SJCRH30 (cell line): ENCODE measurements around the gene SPTBN5. TPM values are rescaled to one million over a fixed set of nuclear protein-coding genes. Genes with fewer than 3 reads are reported as not detected.

Source experiments
- DNase-seq, 2 experiments: peaks; one replicate each; pipeline ENCODE4 v3.0.0-alpha.2; 2015 to 2020
- H3K27ac ChIP-seq: fragments of 250-450 bp; sonication (Bioruptor Pico); 2 replicates; pipeline ENCODE4 v1.5.1; 2020; ENCODE audit warnings: mild to moderate bottlenecking, moderate library complexity
- H3K27me3 ChIP-seq: fragments of 250-450 bp; sonication (Bioruptor Pico); 2 replicates; pipeline ENCODE4 v1.5.1; 2020; ENCODE audit warnings: mild to moderate bottlenecking, moderate library complexity
- H3K36me3 ChIP-seq: fragments of 250-450 bp; sonication (Bioruptor Pico); 2 replicates; pipeline ENCODE4 v1.5.1; 2020; ENCODE audit warnings: mild to moderate bottlenecking, moderate library complexity
- H3K4me1 ChIP-seq: fragments of 250-450 bp; sonication (Bioruptor Pico); 2 replicates; pipeline ENCODE4 v1.5.1; 2020; ENCODE audit warnings: mild to moderate bottlenecking, moderate library complexity
- H3K4me3 ChIP-seq: fragments of 250-450 bp; sonication (Bioruptor Pico); 2 replicates; pipeline ENCODE4 v1.5.1; 2020; ENCODE audit warnings: mild to moderate bottlenecking, moderate library complexity
- H3K9me3 ChIP-seq: fragments of 250-450 bp; sonication (Bioruptor Pico); replicated peaks from 2 replicates; pipeline ENCODE4 v1.5.1; 2020; ENCODE audit warnings: mild to moderate bottlenecking, moderate library complexity
- total RNA-seq: library from RNA; depleted of rRNA; stranded (reverse); fragments of >200 nt; shearing (Covaris generic); gene quantifications from 2 replicates; pipeline ENCODE4 v1.2.3, GENCODE V29; 2014

Gene SPTBN5
- total RNA-seq, 1 experiment from 2014 or later, result 0.55 TPM

GRCh38 chr15:41887893-41888292, 6.0 kb downstream of the SPTBN5 start:
- no peak overlapping the region for H3K27ac ChIP-seq
- H3K4me3 ChIP-seq, result no peak overlapping the region
- H3K9me3 ChIP-seq, result no peaks in the 10 kb centered on the region
- H3K36me3 ChIP-seq, result no peaks in the 10 kb centered on the region
- no peaks in the 10 kb centered on the region for H3K27me3 ChIP-seq
- peaks cover 27% of the 10 kb centered on the region for H3K4me1 ChIP-seq
- DNase-seq, result no peak

DNA sequence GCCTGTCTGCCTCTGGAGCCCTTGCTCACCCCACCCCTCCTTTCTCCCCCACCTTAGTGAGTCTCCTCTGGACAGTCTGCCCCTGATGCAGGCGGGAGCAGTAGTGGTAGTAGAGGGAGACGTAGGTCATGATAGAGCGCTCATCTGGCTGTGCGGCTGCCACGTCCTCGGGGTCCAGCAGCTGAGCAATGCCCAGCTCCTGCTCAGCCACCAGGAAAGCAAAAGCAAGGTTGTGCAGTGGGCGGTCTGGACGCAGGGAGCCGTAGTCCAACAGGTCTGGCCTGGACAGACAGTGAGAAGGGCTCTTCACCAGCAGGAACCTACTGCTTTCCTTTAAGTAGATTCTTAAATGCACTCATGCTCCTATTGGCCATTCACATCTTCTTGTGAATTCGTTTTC, 6.7 kb downstream of the SPTBN5 start:
- no peaks in the 10 kb centered on the region for H3K36me3 ChIP-seq
- DNase-seq, result no peak
- no peak overlapping the region for H3K27ac ChIP-seq
- peaks cover 20% of the 10 kb centered on the region for H3K4me1 ChIP-seq
- no peaks in the 10 kb centered on the region for H3K27me3 ChIP-seq
- H3K9me3 ChIP-seq, result no peaks in the 10 kb centered on the region
- no peak overlapping the region for H3K4me3 ChIP-seq

DNA sequence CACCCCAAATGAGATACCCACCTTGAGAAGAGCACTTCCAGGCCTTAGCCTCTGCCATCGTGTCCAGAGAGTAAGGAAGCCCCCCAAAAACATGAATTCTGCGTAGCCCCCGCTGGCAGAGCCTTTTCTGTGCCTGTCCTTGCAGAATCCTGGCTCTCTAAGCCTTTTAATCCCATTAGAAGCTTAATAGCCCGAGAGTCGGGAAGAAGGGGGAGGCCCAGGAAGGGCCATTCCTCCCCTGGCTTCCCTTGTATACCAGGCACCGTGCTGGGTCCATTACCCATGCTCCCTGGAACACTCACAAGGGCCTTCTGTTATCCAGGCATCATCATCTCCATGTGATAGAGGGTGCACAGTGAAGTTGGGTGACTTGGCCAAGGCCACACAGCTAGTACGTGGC, 7.1 kb downstream of the SPTBN5 start:
- Histone ChIP-seq H3K4me3 (no peak overlapping the region), H3K9me3 (no peaks in the 10 kb centered on the region), H3K27me3 (no peaks in the 10 kb centered on the region), H3K4me1 (peaks cover 15% of the 10 kb centered on the region), H3K27ac (no peak overlapping the region), H3K36me3 (no peaks in the 10 kb centered on the region)
- DNase-seq, result no peak

DNA sequence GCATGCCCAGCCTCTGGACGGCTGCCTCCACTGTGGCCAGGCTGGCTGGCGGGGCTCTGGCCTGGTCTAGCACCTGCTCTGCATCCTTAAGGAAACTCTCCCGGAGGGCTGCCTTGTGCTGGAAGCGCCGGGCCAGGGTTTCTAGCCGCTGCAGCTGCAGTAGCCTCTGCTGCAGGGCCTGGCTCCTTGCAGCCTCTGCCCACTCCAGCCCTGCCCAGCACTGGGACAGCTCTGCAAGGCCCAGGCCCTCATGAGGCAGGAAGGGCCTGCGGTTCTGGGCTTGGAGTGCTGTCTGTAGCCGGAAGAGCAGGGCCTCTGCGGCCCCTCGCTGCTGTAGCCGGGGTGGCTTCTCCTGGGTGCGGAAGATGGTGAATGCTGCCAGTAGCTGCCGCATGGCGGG, 8.0 kb downstream of the SPTBN5 start:
- H3K4me1 ChIP-seq, result peaks cover 6% of the 10 kb centered on the region
- no peaks in the 10 kb centered on the region for H3K36me3 ChIP-seq
- DNase-seq, result no peak
- H3K27me3 ChIP-seq, result no peaks in the 10 kb centered on the region
- H3K4me3 ChIP-seq, result no peak overlapping the region
- no peak overlapping the region for H3K27ac ChIP-seq
- H3K9me3 ChIP-seq, result no peaks in the 10 kb centered on the region

DNA sequence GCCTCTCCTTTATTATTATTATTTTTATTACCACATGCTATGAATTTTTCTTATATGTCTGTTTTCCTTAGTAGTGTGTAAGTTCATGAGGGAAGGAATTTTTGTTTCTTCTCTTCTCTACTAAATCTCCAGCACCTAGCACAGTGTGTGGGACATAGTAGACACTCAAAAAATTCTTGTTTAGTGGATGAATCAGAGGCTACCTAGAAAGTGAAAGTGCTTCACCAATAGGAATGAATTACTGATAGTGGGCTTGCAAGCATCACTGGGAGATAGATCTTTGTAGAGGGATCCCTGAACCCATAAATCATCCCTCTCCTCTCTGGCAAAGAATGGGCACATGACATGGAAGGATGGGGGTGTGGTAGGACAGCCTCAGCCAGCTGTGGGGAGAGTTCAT, 8.5 kb downstream of the SPTBN5 start:
- H3K27me3 ChIP-seq, result no peaks in the 10 kb centered on the region
- no peak overlapping the region for H3K27ac ChIP-seq
- H3K4me1 ChIP-seq, result peaks cover 1% of the 10 kb centered on the region; the same call in 1 of the 2 replicates
- H3K9me3 ChIP-seq, result no peaks in the 10 kb centered on the region
- H3K4me3 ChIP-seq, result no peak overlapping the region
- H3K36me3 ChIP-seq, result no peaks in the 10 kb centered on the region
- DNase-seq, result no peak

GRCh38 chr15:41884458-41884857, 9.4 kb downstream of the SPTBN5 start:
- Histone ChIP-seq H3K9me3 (no peaks in the 10 kb centered on the region), H3K36me3 (no peaks in the 10 kb centered on the region), H3K4me3 (no peak overlapping the region), H3K27ac (no peak overlapping the region), H3K4me1 (no peaks in the 10 kb centered on the region), H3K27me3 (no peaks in the 10 kb centered on the region)
- DNase-seq, result no peak

DNA sequence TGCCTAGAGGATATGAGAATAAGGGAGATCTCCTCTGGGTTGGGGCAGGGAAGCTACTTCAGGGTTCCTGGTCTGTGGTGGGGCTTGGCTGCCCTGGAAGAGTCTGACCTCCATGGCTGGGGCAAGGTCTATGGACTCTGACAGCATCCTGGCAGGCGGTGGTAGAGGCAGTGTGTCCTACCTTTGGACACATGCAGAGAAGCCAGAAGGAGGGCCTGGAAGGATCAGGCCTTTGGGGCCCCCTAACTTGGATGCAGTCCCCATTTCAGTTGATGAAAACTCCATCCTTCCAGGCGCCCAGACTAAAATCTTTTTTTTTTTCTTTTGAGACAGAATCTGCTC, 10.4 kb downstream of the SPTBN5 start:
- no peaks in the 10 kb centered on the region for H3K9me3 ChIP-seq
- H3K27ac ChIP-seq, result no peak overlapping the region
- peaks cover 1% of the 10 kb centered on the region; the same call in 1 of the 2 replicates for H3K4me1 ChIP-seq
- H3K27me3 ChIP-seq, result no peaks in the 10 kb centered on the region
- no peak overlapping the region for H3K4me3 ChIP-seq
- H3K36me3 ChIP-seq, result no peaks in the 10 kb centered on the region
- DNase-seq, result no peak

DNA sequence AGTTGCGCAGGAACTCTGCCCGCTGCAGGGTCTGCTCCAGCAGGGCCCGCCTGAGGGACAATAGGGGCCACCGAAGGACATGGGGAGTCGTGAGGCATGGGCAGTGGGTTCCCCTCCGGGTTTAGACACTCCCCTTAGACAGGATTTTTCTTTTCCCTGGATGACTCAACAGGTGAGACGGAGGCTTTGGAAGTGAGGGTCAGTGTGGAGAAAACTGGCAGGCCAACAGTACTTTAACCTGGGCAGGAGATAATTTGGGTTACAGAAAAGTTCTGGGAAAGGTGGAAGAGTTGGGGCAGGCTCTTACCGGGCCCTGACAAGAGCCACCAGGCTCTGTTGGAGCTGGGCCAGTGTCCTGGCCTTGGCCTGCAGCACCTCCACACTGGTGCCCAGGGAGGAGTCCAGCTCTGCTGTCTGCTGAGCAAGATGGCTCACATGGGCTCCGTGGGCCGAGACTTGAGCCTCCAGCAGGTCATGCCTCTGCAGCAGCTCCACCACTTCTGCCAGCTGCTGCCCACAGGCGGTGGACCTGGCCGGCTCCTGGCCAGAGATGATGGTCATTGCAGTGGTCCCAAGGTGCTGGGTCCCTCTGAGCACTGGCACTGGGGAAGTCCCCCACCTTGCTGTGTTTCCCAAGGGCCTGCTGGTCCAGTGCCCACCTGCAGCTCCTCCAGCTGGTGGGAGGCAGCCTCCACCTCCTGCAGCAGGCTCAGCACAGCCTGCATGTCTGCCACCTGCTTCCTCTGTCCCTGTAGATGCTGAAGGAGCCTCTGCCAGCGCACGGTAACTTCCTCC, 11.0 kb downstream of the SPTBN5 start:
- H3K9me3 ChIP-seq, result no peaks in the 10 kb centered on the region
- no peak for DNase-seq
- no peaks in the 10 kb centered on the region for H3K27me3 ChIP-seq
- no peak overlapping the region for H3K27ac ChIP-seq
- peaks cover 6% of the 10 kb centered on the region; the same call in 1 of the 2 replicates for H3K4me1 ChIP-seq
- no peaks in the 10 kb centered on the region for H3K36me3 ChIP-seq
- no peak overlapping the region for H3K4me3 ChIP-seq

DNA sequence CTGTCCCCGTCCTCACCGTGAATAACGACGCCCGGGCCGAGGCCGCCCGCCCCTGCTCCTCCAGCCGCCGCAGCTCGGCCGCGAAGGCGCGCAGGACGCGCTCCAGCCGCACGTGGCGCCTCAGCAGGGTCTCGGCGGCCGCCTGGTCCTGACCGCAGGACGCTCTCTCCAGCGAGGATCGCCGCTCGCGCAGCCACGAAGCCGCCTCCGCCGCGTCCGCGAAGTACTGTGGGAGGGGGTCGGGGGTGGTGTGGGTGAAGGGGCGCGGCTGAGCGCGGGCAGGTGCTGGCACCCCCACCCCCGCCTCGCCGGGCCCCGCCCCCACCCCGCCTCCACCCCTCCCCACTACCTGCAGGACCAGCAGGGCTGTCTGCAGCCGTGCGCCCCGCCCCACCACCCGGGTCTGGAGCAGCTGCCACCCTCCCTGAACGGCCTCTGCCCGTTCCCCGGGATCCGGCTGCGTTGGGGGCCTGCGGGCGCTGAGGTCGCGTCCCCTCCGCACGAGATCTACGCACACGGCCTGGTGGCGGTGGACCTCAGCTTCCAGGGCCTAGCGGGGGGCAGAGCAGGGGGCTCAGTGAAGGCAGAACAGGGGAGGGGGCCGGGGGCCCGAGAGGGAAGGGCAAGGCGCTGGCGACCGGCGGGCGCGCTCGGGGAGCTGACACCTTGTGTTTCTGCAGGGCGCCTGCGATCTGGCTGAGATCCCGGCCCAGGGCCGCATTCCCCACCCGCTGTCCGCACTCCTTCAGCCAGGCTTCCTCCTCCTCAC, 11.7 kb downstream of the SPTBN5 start:
- Histone ChIP-seq H3K4me1 (peaks cover 6% of the 10 kb centered on the region; the same call in 1 of the 2 replicates), H3K27me3 (no peaks in the 10 kb centered on the region; the same call in 1 of the 2 replicates), H3K9me3 (no peaks in the 10 kb centered on the region), H3K36me3 (no peaks in the 10 kb centered on the region), H3K27ac (no peak overlapping the region), H3K4me3 (no peak overlapping the region)
- no peak for DNase-seq

- Histone ChIP-seq H3K36me3 (no peaks in the 10 kb centered on the region), H3K4me3 (no peak overlapping the region), H3K27ac (no peak overlapping the region), H3K27me3 (no peaks in the 10 kb centered on the region; the same call in 1 of the 2 replicates), H3K9me3 (no peaks in the 10 kb centered on the region), H3K4me1 (peaks cover 6% of the 10 kb centered on the region; the same call in 1 of the 2 replicates)
- DNase-seq, result no peak
These were observed 12.3 kb downstream of the SPTBN5 start for GRCh38 chr15:41881550-41881919.

GRCh38 chr15:41881086-41881485, 12.8 kb downstream of the SPTBN5 start:
- DNase-seq, result no peak
- no peaks in the 10 kb centered on the region for H3K36me3 ChIP-seq
- H3K4me3 ChIP-seq, result no peak overlapping the region
- H3K27ac ChIP-seq, result no peak overlapping the region
- H3K27me3 ChIP-seq, result no peaks in the 10 kb centered on the region; the same call in 1 of the 2 replicates
- peaks cover 6% of the 10 kb centered on the region; the same call in 1 of the 2 replicates for H3K4me1 ChIP-seq
- no peaks in the 10 kb centered on the region for H3K9me3 ChIP-seq

GRCh38 chr15:41880156-41880877, 13.5 kb downstream of the SPTBN5 start:
- Histone ChIP-seq H3K4me3 (no peak overlapping the region), H3K36me3 (no peaks in the 10 kb centered on the region), H3K27ac (no peak overlapping the region), H3K9me3 (no peaks in the 10 kb centered on the region), H3K4me1 (peaks cover 6% of the 10 kb centered on the region; the same call in 1 of the 2 replicates), H3K27me3 (no peaks in the 10 kb centered on the region; the same call in 1 of the 2 replicates)
- no peak for DNase-seq

GRCh38 chr15:41879321-41879845, 14.5 kb downstream of the SPTBN5 start:
- no peaks in the 10 kb centered on the region for H3K36me3 ChIP-seq
- peaks cover 6% of the 10 kb centered on the region; the same call in 1 of the 2 replicates for H3K4me1 ChIP-seq
- no peaks in the 10 kb centered on the region; the same call in 1 of the 2 replicates for H3K27me3 ChIP-seq
- no peak overlapping the region for H3K4me3 ChIP-seq
- no peaks in the 10 kb centered on the region for H3K9me3 ChIP-seq
- no peak overlapping the region for H3K27ac ChIP-seq
- no peak for DNase-seq

DNA sequence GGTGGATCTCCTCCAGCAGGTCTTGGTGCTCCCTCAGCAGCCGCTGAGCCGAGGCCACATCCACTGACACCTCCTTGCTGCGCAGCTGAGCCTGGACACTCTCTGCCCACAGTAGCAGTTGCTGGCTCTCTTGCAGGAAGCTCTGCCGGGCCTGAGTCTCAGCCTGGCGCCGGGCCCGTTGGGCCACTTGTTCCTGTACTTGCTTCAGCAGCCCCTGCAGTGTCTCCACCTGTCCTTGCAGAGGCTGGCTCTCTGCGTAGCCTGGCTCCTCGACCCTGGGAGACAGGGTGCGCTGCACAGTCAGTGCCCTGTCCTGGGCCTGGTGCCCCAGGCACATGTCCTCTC, 15.5 kb downstream of the SPTBN5 start:
- peak; percentile 40 to 43 for DNase-seq
- peaks cover 6% of the 10 kb centered on the region; the same call in 1 of the 2 replicates for H3K4me1 ChIP-seq
- H3K27ac ChIP-seq, result no peak overlapping the region

More for the DNA sequence above, 15.5 kb downstream of the SPTBN5 start:
- H3K9me3 ChIP-seq, result no peaks in the 10 kb centered on the region
- no peaks in the 10 kb centered on the region; the same call in 1 of the 2 replicates for H3K27me3 ChIP-seq
- H3K36me3 ChIP-seq, result no peaks in the 10 kb centered on the region
- H3K4me3 ChIP-seq, result no peak overlapping the region
